Heart left ventricle (tissue), 13 donors: ENCODE data around the gene LYST.

ENCODE experiments used
- POLR2A ChIP-seq, 2 donors: fragments of 450-650 bp; IDR thresholded peaks; one replicate each; pipeline ENCODE4 v1.6.1; 2017; ENCODE audit warnings: antibody characterized with exemption in 2 of 2, mild to moderate bottlenecking in 2 of 2, moderate library complexity in 2 of 2
- TF ChIP-seq, protein P1 (sequence below), 12 donors: fragments of 200-600 bp; sonication (generic) in 4 of 12; IDR thresholded peaks; one replicate each; pipeline versions ENCODE4 v1.5.0 to v1.8.0; 2018 to 2022; ENCODE audit warnings: antibody characterized with exemption in 12 of 12, mild to moderate bottlenecking in 5 of 12
- donor health status: ischemic (EF 13 %, LVEDD 7.1; RV severe dilation, severe dysfunction).
- donor health status: DM: no; HTN: yes; CAD: no.
- donor health status: DM: no; HTN: no; CAD: no.
- donor health status: ischemic (EF 25% LVEDD 6.9; RV normal size, moderate dysfunction).
- donor health status: ischemic (EF 25% LVEDD 5.7; RV mildly dilated, moderate dysfunction).
- donor health status: ischemic (EF 35%, LVEDD 5.7; RV mildly dilated, moderate dysfunction).
- donor health status: nonischemic (EF 11% LVEDD 7.7; RV severe dilation, severe dysfunction).
- donor health status: DM: yes; HTN: yes; CAD: no.
- donor health status: PGD.
- donor health status: ischemic (EF 29% LVEDD 5.4; RV normal size, mild dysfunction).
- donor health status: nonischemic (EF 23%, LVEDD 6.1; RV moderate dilation, normal function).

DNA sequence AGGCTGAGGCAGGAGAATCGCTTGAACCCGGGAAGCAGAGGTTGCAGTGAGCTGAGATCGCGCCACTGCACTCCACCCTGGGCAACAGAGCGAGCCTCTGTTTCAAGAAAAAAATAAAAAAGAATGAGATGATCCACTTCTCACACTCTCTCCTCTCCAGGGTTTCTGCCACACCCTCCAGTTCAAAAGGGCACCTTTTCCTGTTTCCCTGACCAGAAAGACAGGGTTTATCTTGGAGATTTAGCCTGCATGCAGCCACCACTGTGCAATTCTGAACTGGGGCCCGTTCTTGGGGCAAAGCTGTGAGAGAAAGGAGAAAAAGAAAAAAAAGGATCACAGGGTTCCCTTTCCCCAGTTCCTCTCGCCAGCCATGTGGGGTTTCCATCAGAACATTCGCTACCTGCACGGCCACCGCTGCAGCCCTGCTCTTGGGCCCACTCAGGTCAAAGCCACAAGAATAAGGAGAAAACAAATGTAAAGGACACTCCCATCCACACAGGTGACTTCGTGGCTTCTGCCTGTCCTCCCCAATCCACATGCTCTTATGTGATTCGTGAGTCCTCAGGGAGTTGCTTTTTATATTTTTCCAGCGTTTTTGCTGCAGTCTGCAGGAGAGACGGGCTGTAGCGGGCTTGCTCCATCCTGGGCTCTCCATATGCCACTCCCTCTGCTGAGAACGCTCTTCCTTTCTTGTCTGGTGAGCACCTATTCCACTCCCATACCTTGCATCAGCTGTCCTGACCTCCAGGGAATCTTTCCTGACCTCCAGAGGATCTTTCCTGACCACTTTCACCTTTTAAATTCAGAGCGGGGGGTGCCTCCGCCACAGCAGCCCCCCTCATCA lies 243.5 kb downstream of the LYST start:
- TF ChIP-seq, protein P1, sequence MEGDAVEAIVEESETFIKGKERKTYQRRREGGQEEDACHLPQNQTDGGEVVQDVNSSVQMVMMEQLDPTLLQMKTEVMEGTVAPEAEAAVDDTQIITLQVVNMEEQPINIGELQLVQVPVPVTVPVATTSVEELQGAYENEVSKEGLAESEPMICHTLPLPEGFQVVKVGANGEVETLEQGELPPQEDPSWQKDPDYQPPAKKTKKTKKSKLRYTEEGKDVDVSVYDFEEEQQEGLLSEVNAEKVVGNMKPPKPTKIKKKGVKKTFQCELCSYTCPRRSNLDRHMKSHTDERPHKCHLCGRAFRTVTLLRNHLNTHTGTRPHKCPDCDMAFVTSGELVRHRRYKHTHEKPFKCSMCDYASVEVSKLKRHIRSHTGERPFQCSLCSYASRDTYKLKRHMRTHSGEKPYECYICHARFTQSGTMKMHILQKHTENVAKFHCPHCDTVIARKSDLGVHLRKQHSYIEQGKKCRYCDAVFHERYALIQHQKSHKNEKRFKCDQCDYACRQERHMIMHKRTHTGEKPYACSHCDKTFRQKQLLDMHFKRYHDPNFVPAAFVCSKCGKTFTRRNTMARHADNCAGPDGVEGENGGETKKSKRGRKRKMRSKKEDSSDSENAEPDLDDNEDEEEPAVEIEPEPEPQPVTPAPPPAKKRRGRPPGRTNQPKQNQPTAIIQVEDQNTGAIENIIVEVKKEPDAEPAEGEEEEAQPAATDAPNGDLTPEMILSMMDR (IDR thresholded peaks at IDR 0.05): no peak
- no peak for TF ChIP-seq POLR2A (IDR thresholded peaks at IDR 0.05)
